KMS-11 (cell line): ENCODE data around the gene TTBK2.

ENCODE experiments used
- H2AFZ ChIP-seq: fragments of 200-600 bp; sonication (generic); 2 replicates; pipeline ENCODE4 v1.6.1; 2016; ENCODE audit warnings: antibody characterized with exemption, mixed run types, low read depth
- H3K27ac ChIP-seq: fragments of 200-600 bp; sonication (generic); 2 replicates; pipeline ENCODE4 v1.6.1; 2016; ENCODE audit warnings: mild to moderate bottlenecking, mixed run types
- H3K27me3 ChIP-seq: fragments of 200-600 bp; sonication (generic); 2 replicates; pipeline ENCODE4 v1.6.1; 2017; ENCODE audit warnings: mild to moderate bottlenecking, low read depth, mixed run types, moderate library complexity; ENCODE audit not compliant: insufficient read depth
- H3K36me3 ChIP-seq: fragments of 200-600 bp; sonication (generic); 2 replicates; pipeline ENCODE4 v1.6.1; 2017; ENCODE audit warnings: mild to moderate bottlenecking, mixed run types; ENCODE audit not compliant: insufficient read depth
- H3K4me1 ChIP-seq: fragments of 200-600 bp; sonication (generic); 2 replicates; pipeline ENCODE4 v1.6.1; 2016; ENCODE audit warnings: mild to moderate bottlenecking, low read depth, mixed run types; ENCODE audit not compliant: poor library complexity, severe bottlenecking
- H3K4me2 ChIP-seq: fragments of 200-600 bp; sonication (generic); 2 replicates; pipeline ENCODE4 v1.7.0; 2016; ENCODE audit warnings: mild to moderate bottlenecking, mixed run types
- H3K4me3 ChIP-seq: fragments of 200-600 bp; sonication (generic); IDR thresholded peaks from 2 replicates; pipeline ENCODE4 v1.6.1; 2017; ENCODE audit warnings: low read depth, low read length, mixed read lengths; ENCODE audit not compliant: insufficient read depth
- H3K79me2 ChIP-seq: fragments of 200-600 bp; sonication (generic); 2 replicates; pipeline ENCODE4 v1.6.1; 2016; ENCODE audit warnings: low read depth, mixed run types; ENCODE audit not compliant: insufficient read depth
- H3K9ac ChIP-seq: fragments of 200-600 bp; sonication (generic); 2 replicates; pipeline ENCODE4 v1.6.1; 2016; ENCODE audit warnings: mild to moderate bottlenecking, mixed run types
- H4K20me1 ChIP-seq: fragments of 200-600 bp; sonication (generic); 2 replicates; pipeline ENCODE4 v1.6.1; 2016; ENCODE audit warnings: mild to moderate bottlenecking, mixed run types; ENCODE audit not compliant: insufficient read depth
- CTCF ChIP-seq: fragments of 200-600 bp; sonication (generic); conservative IDR thresholded peaks from 2 replicates; pipeline ENCODE4 v1.6.1; 2017; ENCODE audit warnings: low read depth, mild to moderate bottlenecking, antibody characterized with exemption, low read length, moderate library complexity, mixed read lengths

The TTBK2 gene

GRCh38 chr15:42735382-42736165, 185.0 kb downstream of the TTBK2 start:
- Histone ChIP-seq H3K4me2 (peak overlapping the region; percentile 76), H3K27me3 (no peaks in the 10 kb centered on the region), H2AFZ (peak overlapping the region; percentile 89), H3K79me2 (no peaks in the 10 kb centered on the region), H4K20me1 (no peaks in the 10 kb centered on the region), H3K27ac (no peak overlapping the region), H3K4me3 (no peak overlapping the region), H3K4me1 (peaks cover 7% of the 10 kb centered on the region), H3K9ac (peak overlapping the region; percentile 63; the same call in 1 of the 2 replicates), H3K36me3 (no peaks in the 10 kb centered on the region)
- no peak for TF ChIP-seq CTCF

GRCh38 chr15:42734076-42734672, 186.4 kb downstream of the TTBK2 start:
- no peak overlapping the region for H3K9ac ChIP-seq
- peaks cover 7% of the 10 kb centered on the region for H3K4me1 ChIP-seq
- no peak overlapping the region for H3K4me2 ChIP-seq
- H3K36me3 ChIP-seq = no peaks in the 10 kb centered on the region
- H3K79me2 ChIP-seq = no peaks in the 10 kb centered on the region
- H2AFZ ChIP-seq = no peak overlapping the region
- H3K27ac ChIP-seq = no peak overlapping the region
- no peak for TF ChIP-seq CTCF
- H4K20me1 ChIP-seq = no peaks in the 10 kb centered on the region
- no peaks in the 10 kb centered on the region for H3K27me3 ChIP-seq
- H3K4me3 ChIP-seq = no peak overlapping the region

- TF ChIP-seq CTCF = no peak
- Histone ChIP-seq H3K4me3 (no peak overlapping the region), H4K20me1 (no peaks in the 10 kb centered on the region), H3K27ac (no peak overlapping the region), H2AFZ (no peak overlapping the region), H3K4me2 (no peak overlapping the region), H3K36me3 (no peaks in the 10 kb centered on the region), H3K9ac (no peak overlapping the region), H3K27me3 (no peaks in the 10 kb centered on the region), H3K4me1 (peaks cover 7% of the 10 kb centered on the region), H3K79me2 (no peaks in the 10 kb centered on the region)
Measured at GRCh38 chr15:42733027-42733426, 187.6 kb downstream of the TTBK2 start.

- no peak overlapping the region for H2AFZ ChIP-seq
- H3K9ac ChIP-seq = no peak overlapping the region
- no peaks in the 10 kb centered on the region for H3K36me3 ChIP-seq
- H4K20me1 ChIP-seq = no peaks in the 10 kb centered on the region
- no peaks in the 10 kb centered on the region for H3K79me2 ChIP-seq
- peaks cover under 1% of the 10 kb centered on the region for H3K4me1 ChIP-seq
- H3K27me3 ChIP-seq = no peaks in the 10 kb centered on the region
- TF ChIP-seq CTCF = no peak
- no peak overlapping the region for H3K27ac ChIP-seq
- H3K4me3 ChIP-seq = no peak overlapping the region
- no peak overlapping the region for H3K4me2 ChIP-seq
Measured at GRCh38 chr15:42732095-42732827, 188.3 kb downstream of the TTBK2 start.
